ENCODE measurements around the gene GOLGA1. TPM values are rescaled to one million over a fixed set of nuclear protein-coding genes. Genes with fewer than 3 reads are reported as not detected.
"Not testable (repeated sequence)": the region's sequence is repeated elsewhere in the genome, so short reads cannot be mapped to it uniquely, and the experiment has no call there.

GOLGA1 gene
- total RNA-seq, 1 donor from 2014 or later = 22.1 TPM

DNA sequence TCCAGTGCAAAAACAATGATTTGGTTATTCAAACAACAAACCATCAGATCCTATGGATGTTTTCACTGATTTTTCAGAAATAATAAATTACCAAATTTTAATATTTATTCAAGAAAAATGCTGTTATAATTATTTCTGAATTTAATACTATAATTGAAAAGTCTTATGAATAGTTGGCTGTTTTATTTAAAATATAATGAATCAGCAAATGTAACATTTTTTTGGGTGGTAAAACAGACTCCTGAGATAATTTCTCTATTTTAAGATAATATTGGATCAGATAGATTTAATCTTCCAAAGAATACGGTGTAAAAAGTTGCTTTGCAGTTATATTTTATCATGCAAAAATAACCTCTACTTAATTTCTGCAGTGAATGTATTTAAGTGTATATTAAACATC lies 5.3 kb upstream of the GOLGA1 start:
- DNase-seq (ENCODE audit: low spot score) = no peak
- intact Hi-C loops (cut with DNase I) = no loop called here

GRCh38 chr9:124941679-124942561 lies 1.0 kb upstream of the GOLGA1 start:
- intact Hi-C loops (cut with DNase I) = loop anchor here (2.0 to 5.0 kb wide), 5 partner anchors 73 to 300 kb away; partner anchors contain the start of genes HSPA5, PPP6C and SCAI

DNA sequence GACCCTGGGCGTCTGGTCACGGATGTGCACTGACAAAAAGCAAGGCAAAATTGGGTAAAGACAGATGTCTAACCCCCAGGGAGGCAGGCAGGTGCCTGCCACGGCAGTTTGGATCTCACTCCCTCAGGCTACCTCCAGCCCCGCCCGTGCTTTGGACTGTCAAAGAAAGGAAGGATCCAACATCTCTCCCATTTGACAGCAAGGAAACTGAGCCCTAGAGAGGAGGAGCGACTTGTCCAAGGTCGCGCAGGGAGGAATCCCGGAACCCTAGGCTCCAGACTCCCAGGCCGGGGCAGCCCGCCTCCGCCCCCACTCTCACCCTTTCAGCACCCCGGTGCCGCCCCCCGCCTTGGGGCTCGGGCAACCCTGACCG lies 376 bp downstream of the GOLGA1 start:
- intact Hi-C loops (cut with DNase I) = loop anchor here (2.0 to 5.0 kb wide), 5 partner anchors 72 to 302 kb away; partner anchors contain the start of genes HSPA5, PPP6C and SCAI
- DNase-seq (ENCODE audit: low spot score) = no peak

More at GRCh38 chr9:124941679-124942561, 1.0 kb upstream of the GOLGA1 start:
- peak; percentile 82 for DNase-seq (ENCODE audit: low spot score)

DNA sequence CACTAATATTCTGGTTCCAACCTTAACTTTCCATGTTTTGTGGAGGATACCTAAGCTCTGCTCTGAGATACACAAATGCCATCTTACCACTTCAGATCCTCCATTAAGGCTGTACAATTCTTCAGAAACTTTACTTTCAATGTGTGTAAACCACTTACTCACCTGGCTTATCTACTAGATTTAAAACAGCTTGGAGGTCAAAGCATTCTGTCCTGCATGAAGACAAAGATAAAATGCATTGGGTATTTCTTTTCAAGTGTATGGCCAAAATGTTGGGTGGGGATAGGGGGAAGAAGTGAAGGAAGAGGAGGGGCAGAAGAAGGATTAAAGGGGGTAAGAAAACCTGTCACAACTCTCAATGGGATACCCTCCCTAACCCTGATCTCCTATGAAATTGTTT lies 939 bp downstream of the GOLGA1 start:
- intact Hi-C loops (cut with DNase I) = loop anchor here (2.0 to 5.0 kb wide), 5 partner anchors 71 to 302 kb away; partner anchors contain the start of genes HSPA5, PPP6C and SCAI
- no peak for DNase-seq (ENCODE audit: low spot score)

- DNase-seq (ENCODE audit: low spot score) = no peak
- intact Hi-C loops (cut with DNase I) = no loop called here
These were observed 6.6 kb downstream of the GOLGA1 start for GRCh38 chr9:124934290-124934689.

GRCh38 chr9:124932333-124932732 lies 8.6 kb downstream of the GOLGA1 start:
- intact Hi-C loops (cut with DNase I) = no loop called here
- no peak for DNase-seq (ENCODE audit: low spot score)

DNA sequence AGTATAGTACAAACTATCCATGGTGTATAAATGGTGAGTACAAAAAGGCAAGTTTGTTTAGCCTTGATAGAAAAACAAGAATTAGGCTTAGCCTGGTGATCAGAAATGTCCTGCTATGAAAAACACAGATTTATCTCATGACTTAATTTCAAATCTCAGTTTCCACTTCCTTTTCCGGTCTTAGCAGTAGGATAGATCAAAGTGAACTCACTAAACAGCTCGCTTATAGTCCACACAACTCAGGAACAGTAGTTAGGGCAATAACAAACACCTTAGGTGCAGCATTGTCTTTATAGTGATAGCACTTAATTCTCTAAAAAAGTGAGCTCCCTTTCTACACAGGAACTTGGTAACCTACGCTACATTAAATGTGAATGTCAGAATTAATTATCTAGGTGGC lies 11.4 kb downstream of the GOLGA1 start:
- no peak for DNase-seq (ENCODE audit: low spot score)
- intact Hi-C loops (cut with DNase I) = no loop called here

- intact Hi-C loops (cut with DNase I) = no loop called here
- DNase-seq (ENCODE audit: low spot score) = no peak
These were observed 12.8 kb downstream of the GOLGA1 start for GRCh38 chr9:124928116-124928515.

- intact Hi-C loops (cut with DNase I); DNase-seq (ENCODE audit: low spot score): not testable (repeated sequence)
These were observed 20.5 kb downstream of the GOLGA1 start for GRCh38 chr9:124920394-124920793.

DNA sequence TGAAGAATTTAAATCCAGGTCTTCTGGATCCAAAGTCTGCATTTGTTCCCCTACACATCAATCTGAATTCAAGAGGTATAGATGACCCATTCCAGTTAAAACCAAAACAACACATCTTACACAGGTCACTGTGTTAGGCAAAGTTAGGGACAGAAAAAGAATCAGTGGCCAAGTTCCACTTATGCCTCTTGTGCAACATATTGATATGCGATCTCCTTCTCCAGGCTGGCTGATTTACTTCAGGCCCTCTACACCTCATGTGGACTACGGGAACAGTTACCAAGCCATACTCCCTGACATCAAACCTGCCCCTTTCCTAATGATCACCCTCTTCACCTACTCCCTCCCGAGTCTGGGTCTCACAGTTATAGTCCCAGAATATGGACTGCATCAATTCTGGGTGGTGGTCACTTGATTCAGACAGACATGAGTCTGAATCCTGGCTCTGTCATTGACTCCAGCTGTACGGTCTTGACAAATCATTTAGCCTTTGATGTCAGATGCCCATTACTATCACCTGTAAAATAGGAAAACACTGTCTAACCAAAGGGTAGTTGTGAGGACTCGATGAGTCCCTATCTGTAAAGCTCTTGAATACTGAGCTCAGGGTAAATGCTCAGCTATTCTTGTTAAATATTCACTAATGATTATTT lies 26.0 kb downstream of the GOLGA1 start:
- DNase-seq (ENCODE audit: low spot score) = no peak
- intact Hi-C loops (cut with DNase I) = no loop called here

GRCh38 chr9:124913378-124913777 lies 27.5 kb downstream of the GOLGA1 start:
- no peak for DNase-seq (ENCODE audit: low spot score)
- intact Hi-C loops (cut with DNase I) = no loop called here

DNA sequence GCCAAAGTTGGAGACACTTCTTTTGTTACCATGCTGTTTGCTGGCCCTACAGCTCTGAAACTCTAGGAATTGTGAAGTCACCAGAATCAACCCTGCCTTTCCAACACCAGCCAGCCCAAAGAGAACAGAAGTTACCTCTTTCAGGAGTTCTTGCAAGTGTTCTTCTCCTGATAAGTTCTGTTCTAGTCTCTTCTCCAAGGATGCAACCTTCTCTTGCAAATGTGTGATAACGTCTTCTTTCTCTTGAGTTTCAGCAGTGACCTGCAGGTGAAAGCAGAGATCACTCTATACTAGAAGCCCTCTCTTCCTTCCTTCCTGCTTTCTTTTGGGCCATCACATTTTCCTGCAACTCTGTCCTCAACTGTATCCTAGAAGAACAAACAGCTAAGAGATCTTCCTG lies 29.1 kb downstream of the GOLGA1 start:
- no peak for DNase-seq (ENCODE audit: low spot score)
- intact Hi-C loops (cut with DNase I) = no loop called here

- intact Hi-C loops (cut with DNase I) = no loop called here
- DNase-seq (ENCODE audit: low spot score) = no peak
These were observed 32.8 kb downstream of the GOLGA1 start for GRCh38 chr9:124908098-124908497.

DNA sequence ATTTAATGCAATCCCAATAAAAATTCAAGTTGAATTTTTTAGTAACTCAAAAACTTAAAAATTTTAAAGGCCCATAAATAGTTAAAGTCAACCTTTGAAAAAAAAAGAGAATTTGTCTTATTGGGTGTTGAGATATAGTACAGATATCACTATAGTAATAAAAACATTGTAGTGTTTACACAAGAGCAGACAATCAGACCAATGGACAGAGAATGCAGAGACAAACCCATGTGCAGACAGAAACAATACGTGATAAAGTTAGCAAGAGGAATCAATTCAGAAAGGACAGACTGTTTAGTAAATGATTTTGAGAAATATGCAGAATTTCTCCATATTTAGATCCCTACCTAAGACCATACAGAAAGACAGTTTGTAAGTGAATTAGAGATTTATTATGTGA lies 33.9 kb downstream of the GOLGA1 start:
- intact Hi-C loops (cut with DNase I) = no loop called here
- DNase-seq (ENCODE audit: low spot score) = no peak

- intact Hi-C loops (cut with DNase I) = no loop called here
- DNase-seq (ENCODE audit: low spot score) = no peak
These were observed 41.0 kb downstream of the GOLGA1 start for GRCh38 chr9:124899845-124900244.

GRCh38 chr9:124897570-124898460 lies 43.1 kb downstream of the GOLGA1 start:
- no peak for DNase-seq (ENCODE audit: low spot score)
- intact Hi-C loops (cut with DNase I) = no loop called here

DNA sequence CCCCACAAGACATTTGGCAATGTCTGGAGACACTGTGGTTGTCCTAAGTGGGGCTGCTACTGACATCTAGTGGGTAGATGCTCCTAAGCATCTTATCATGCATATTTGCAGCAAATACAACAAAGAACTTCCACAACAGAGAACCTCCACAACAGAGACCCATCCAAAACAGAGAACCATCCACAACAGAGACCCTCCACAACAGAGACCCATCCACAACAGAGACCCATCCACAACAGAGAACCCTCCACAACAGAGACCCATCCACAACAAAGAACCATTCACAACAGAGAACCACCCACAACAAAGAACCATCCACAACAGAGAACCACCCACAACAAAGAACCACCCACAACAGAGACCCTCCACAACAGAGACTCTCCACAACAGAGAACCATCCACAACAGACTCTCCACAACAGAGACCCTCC lies 46.1 kb downstream of the GOLGA1 start:
- intact Hi-C loops (cut with DNase I) = no loop called here
- DNase-seq (ENCODE audit: low spot score) = no peak

- intact Hi-C loops (cut with DNase I) = no loop called here
- peak; percentile 31 for DNase-seq (ENCODE audit: low spot score)
These were observed 46.7 kb downstream of the GOLGA1 start for GRCh38 chr9:124894035-124894740.

DNA sequence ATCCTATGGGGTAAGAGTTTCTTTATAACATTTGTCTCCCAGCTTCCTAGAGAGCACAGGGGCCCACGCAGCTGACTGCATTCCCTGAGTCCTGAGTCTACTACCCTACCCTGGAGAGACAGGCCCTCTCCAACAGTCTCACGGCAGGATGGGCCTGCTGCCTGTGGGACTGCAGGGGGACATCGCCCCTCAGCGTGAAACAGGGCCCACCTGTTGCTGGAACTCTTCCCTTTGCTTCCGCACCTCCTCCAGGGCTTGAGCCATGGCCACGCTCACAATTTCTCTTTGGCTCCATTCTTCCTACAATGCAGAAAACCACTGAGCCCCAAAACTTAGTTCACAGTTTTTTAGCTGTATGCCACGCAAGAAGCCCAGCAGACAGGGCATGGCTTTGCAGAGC lies 50.7 kb downstream of the GOLGA1 start:
- intact Hi-C loops (cut with DNase I) = no loop called here
- DNase-seq (ENCODE audit: low spot score) = no peak

All from cardiac septum (tissue), 1 donor.